Suprapubic skin (tissue), 4 donors: ENCODE data around the gene ADAM19. TPM values are rescaled to one million over a fixed set of nuclear protein-coding genes. Genes with fewer than 3 reads are reported as not detected.

Source experiments
- DNase-seq, 2 donors: peaks; one replicate each; pipeline ENCODE4 v3.0.0-alpha.2; 2019; ENCODE audit warnings: low spot score in 2 of 2
- H3K27ac ChIP-seq: fragments of 200-600 bp; sonication (generic); one replicate; pipeline ENCODE4 v1.5.1; 2019
- H3K27me3 ChIP-seq: fragments of 200-600 bp; sonication (generic); one replicate; pipeline ENCODE4 v1.5.1; 2019
- H3K36me3 ChIP-seq: fragments of 200-600 bp; sonication (generic); one replicate; pipeline ENCODE4 v1.5.1; 2019
- H3K4me1 ChIP-seq: fragments of 200-600 bp; sonication (generic); one replicate; pipeline ENCODE4 v1.5.1; 2019
- H3K4me3 ChIP-seq: fragments of 200-600 bp; sonication (generic); one replicate; pipeline ENCODE4 v1.5.1; 2019; ENCODE audit warnings: mild to moderate bottlenecking
- H3K9me3 ChIP-seq: fragments of 200-600 bp; sonication (generic); one replicate; pipeline ENCODE4 v1.5.1; 2019
- CTCF ChIP-seq, 2 donors: fragments of 200-600 bp in 1 of 2; fragments of 450-650 bp in 1 of 2; sonication (generic) in 1 of 2; IDR thresholded peaks; one replicate each; pipeline ENCODE4 v1.5.1; 2016 to 2019; ENCODE audit warnings: antibody characterized with exemption in 2 of 2, mild to moderate bottlenecking in 1 of 2, moderate library complexity in 1 of 2
- EP300 ChIP-seq: sonication (generic); formaldehyde crosslinking; IDR thresholded peaks from one replicate; pipeline ENCODE4 v1.6.1; 2017; ENCODE audit warnings: antibody characterized with exemption
- POLR2A ChIP-seq, 2 donors: fragments of 450-650 bp; IDR thresholded peaks; one replicate each; pipeline ENCODE4 v1.6.1; 2017; ENCODE audit warnings: antibody characterized with exemption in 2 of 2, mild to moderate bottlenecking in 2 of 2, moderate library complexity in 2 of 2
- POLR2AphosphoS5 ChIP-seq, 3 donors: sonication (generic); formaldehyde crosslinking; IDR thresholded peaks; one replicate each; pipeline ENCODE4 v1.6.1; 2017; ENCODE audit warnings: antibody characterized with exemption in 3 of 3
- WGBS: methylation state at CpG from one replicate; pipeline ENCODE4 v1.1.5; 2018; 5-methylcytosine and 5-hydroxymethylcytosine counted together
- total RNA-seq, 4 donors: library from RNA; depleted of rRNA; stranded (reverse); fragments of >200 nt; gene quantifications; one replicate each; pipeline ENCODE4 v1.1.0, GENCODE V29; 2016

ADAM19 gene
- total RNA-seq, 4 donors from 2014 or later: 0.42 to 2.6 (median 1.3) TPM

DNA sequence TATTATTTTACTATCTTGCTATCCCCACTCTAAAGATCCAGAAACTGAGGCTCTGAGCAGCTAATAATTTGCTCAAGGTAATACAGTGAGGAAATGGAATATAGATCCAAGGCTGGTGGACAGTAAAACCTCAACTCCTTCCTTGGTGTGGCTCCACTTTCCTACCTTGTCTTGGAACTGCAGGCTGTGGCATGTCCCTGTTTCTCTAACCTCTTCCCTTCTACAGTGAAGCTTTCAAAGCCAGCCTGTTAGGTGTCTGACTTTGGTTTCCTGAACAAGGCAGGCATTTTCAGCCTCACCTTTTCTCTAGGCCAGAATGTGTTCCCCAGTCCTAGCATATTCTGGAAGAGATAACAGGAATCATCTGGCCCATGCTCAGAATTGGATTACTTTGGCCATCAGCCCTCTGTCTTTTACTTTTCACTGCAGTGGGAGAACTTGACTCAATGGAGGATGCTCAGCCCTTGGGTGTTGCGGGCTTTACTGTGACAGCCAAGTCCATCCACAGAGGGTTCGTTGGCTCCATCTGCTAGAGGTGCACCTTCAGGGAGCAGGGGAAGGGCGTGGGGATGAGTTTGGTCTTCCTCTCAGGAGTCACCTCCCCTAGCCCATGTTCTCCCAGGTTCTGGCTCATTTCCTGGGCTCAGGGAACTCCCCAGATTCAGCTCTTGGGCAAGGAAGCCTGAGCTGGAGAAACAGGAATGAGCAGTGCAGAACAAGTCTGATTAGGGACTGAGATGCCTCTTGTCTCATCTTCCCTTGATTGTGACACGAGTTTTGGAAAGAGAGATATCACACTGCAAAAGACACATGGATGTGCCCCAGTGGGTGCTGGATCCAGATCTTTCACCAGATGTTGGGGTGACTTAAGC is 114.4 kb downstream of the ADAM19 start:
- WGBS: 57% methylated on average over 4 of the region's 4 CpGs
- peak overlapping the region; percentile 74 for H3K27ac ChIP-seq
- no peaks in the 10 kb centered on the region for H3K36me3 ChIP-seq
- DNase-seq: no peak
- TF ChIP-seq CTCF (IDR thresholded peaks at IDR 0.05): no peak
- TF ChIP-seq POLR2AphosphoS5 (IDR thresholded peaks at IDR 0.05): peak in 1 of 3 donors; percentile 58
- H3K9me3 ChIP-seq: no peaks in the 10 kb centered on the region
- peaks cover 59% of the 10 kb centered on the region for H3K4me1 ChIP-seq
- H3K4me3 ChIP-seq: peak overlapping the region; percentile 57
- H3K27me3 ChIP-seq: peaks cover 6% of the 10 kb centered on the region

GRCh38 chr5:157459715-157460599 is 115.6 kb downstream of the ADAM19 start, which contains the start of gene NIPAL4:
Gene NIPAL4, plus strand, starts transcription at chr5:157460213. Its CDS starts 108 bp downstream, at chr5:157460321.
- TF ChIP-seq POLR2A (IDR thresholded peaks at IDR 0.05) (peak in 1 of 2 donors; percentile 8), CTCF (IDR thresholded peaks at IDR 0.05) (no peak)
- WGBS: 14% methylated on average over 7 of the region's 54 CpGs
- H3K9me3 ChIP-seq: no peaks in the 10 kb centered on the region
- peaks cover 52% of the 10 kb centered on the region for H3K4me1 ChIP-seq
- peak within 1 kb of the TSS; percentile 74 for H3K27ac ChIP-seq
- no peaks in the 10 kb centered on the region for H3K36me3 ChIP-seq
- peak within 1 kb of the TSS; percentile 57 for H3K4me3 ChIP-seq
- DNase-seq: peak in 1 of 2 donors; percentile 12
- H3K27me3 ChIP-seq: peaks cover 6% of the 10 kb centered on the region

- peak in 1 of 2 donors; percentile 15 for DNase-seq
- Histone ChIP-seq H3K36me3 (no peaks in the 10 kb centered on the region), H3K4me3 (no peak overlapping the region)
Measured at GRCh38 chr5:157458835-157459234, 116.7 kb downstream of the ADAM19 start.

GRCh38 chr5:157457391-157457790 is 118.2 kb downstream of the ADAM19 start:
- no peak for TF ChIP-seq POLR2A (IDR thresholded peaks at IDR 0.05)
- TF ChIP-seq POLR2AphosphoS5 (IDR thresholded peaks at IDR 0.05): no peak
- TF ChIP-seq EP300: no peak
- no peak for TF ChIP-seq CTCF (IDR thresholded peaks at IDR 0.05)
- Histone ChIP-seq H3K9me3 (no peaks in the 10 kb centered on the region), H3K4me1 (peaks cover 26% of the 10 kb centered on the region), H3K27ac (no peak overlapping the region), H3K4me3 (no peak overlapping the region), H3K36me3 (no peaks in the 10 kb centered on the region), H3K27me3 (peaks cover 6% of the 10 kb centered on the region)
- DNase-seq: no peak
- WGBS: 95% methylated on average over 5 of the region's 5 CpGs

More at GRCh38 chr5:157458835-157459234, 116.7 kb downstream of the ADAM19 start:
- 94% methylated on average over 5 of the region's 5 CpGs for WGBS
- H3K27ac ChIP-seq: no peak overlapping the region
- H3K4me1 ChIP-seq: peaks cover 41% of the 10 kb centered on the region
- H3K27me3 ChIP-seq: peaks cover 6% of the 10 kb centered on the region
- no peaks in the 10 kb centered on the region for H3K9me3 ChIP-seq
- no peak for TF ChIP-seq POLR2A (IDR thresholded peaks at IDR 0.05)
- no peak for TF ChIP-seq EP300
- no peak for TF ChIP-seq POLR2AphosphoS5 (IDR thresholded peaks at IDR 0.05)
- TF ChIP-seq CTCF (IDR thresholded peaks at IDR 0.05): no peak

- peaks cover 15% of the 10 kb centered on the region for H3K4me1 ChIP-seq
- WGBS: 83% methylated on average over 4 of the region's 5 CpGs
- TF ChIP-seq CTCF (IDR thresholded peaks at IDR 0.05): no peak
- H3K36me3 ChIP-seq: no peaks in the 10 kb centered on the region
- H3K27ac ChIP-seq: no peak overlapping the region
- no peak for DNase-seq
- no peak overlapping the region for H3K4me3 ChIP-seq
- no peaks in the 10 kb centered on the region for H3K9me3 ChIP-seq
- peaks cover 6% of the 10 kb centered on the region for H3K27me3 ChIP-seq
Measured at GRCh38 chr5:157456301-157456700, 119.3 kb downstream of the ADAM19 start.
